ENCODE measurements around the gene SNX3. TPM values are rescaled to one million over a fixed set of nuclear protein-coding genes. Genes with fewer than 3 reads are reported as not detected.
"Not testable (repeated sequence)": the region's sequence is repeated elsewhere in the genome, so short reads cannot be mapped to it uniquely, and the experiment has no call there.

SNX3 gene
- total RNA-seq, 1 donor, result 161 TPM

- no peak for TF ChIP-seq CTCF (IDR thresholded peaks at IDR 0.05; ENCODE audit: extremely low read depth, low read depth, low read length)
- peak overlapping the region; percentile 99 for H2AFZ ChIP-seq (ENCODE audit: low read length)
- H3K4me1 ChIP-seq (ENCODE audit: insufficient read depth, low read length), result peaks cover 6% of the 10 kb centered on the region
- H3K36me3 ChIP-seq (ENCODE audit: insufficient read depth, low read length), result no peaks in the 10 kb centered on the region
- peak overlapping the region; percentile 88 for H3K4me3 ChIP-seq (ENCODE audit: insufficient read depth, low read length)
- no peaks in the 10 kb centered on the region for H3K9me3 ChIP-seq (ENCODE audit: low read depth, low read length)
- H3K27ac ChIP-seq (ENCODE audit: low read depth, low read length), result no peak overlapping the region
- DNase-seq (ENCODE audit: insufficient read length, low spot score, missing footprints), result no peak
- H3K4me2 ChIP-seq (ENCODE audit: insufficient read depth, low read length), result peak overlapping the region; percentile 89
- H4K20me1 ChIP-seq (ENCODE audit: insufficient read depth, low read length), result no peaks in the 10 kb centered on the region
- no peaks in the 10 kb centered on the region for H3K27me3 ChIP-seq (ENCODE audit: insufficient read depth, low read length)
- H3K79me2 ChIP-seq (ENCODE audit: insufficient read depth, low read length), result peaks cover 7% of the 10 kb centered on the region
These were observed 32.9 kb upstream of the SNX3 start for GRCh38 chr6:108293527-108294296.

GRCh38 chr6:108292561-108292960, 31.7 kb upstream of the SNX3 start:
- H4K20me1 ChIP-seq (ENCODE audit: insufficient read depth, low read length); H3K79me2 ChIP-seq (ENCODE audit: insufficient read depth, low read length); H3K9me3 ChIP-seq (ENCODE audit: low read depth, low read length); H2AFZ ChIP-seq (ENCODE audit: low read length); H3K4me1 ChIP-seq (ENCODE audit: insufficient read depth, low read length); H3K4me2 ChIP-seq (ENCODE audit: insufficient read depth, low read length); DNase-seq (ENCODE audit: insufficient read length, low spot score, missing footprints); H3K27ac ChIP-seq (ENCODE audit: low read depth, low read length); H3K4me3 ChIP-seq (ENCODE audit: insufficient read depth, low read length); H3K36me3 ChIP-seq (ENCODE audit: insufficient read depth, low read length); H3K27me3 ChIP-seq (ENCODE audit: insufficient read depth, low read length): not testable (repeated sequence)

GRCh38 chr6:108291091-108291490, 30.3 kb upstream of the SNX3 start:
- no peaks in the 10 kb centered on the region for H4K20me1 ChIP-seq (ENCODE audit: insufficient read depth, low read length)
- peaks cover 7% of the 10 kb centered on the region for H3K79me2 ChIP-seq (ENCODE audit: insufficient read depth, low read length)
- H3K4me1 ChIP-seq (ENCODE audit: insufficient read depth, low read length), result peaks cover 6% of the 10 kb centered on the region
- H3K27me3 ChIP-seq (ENCODE audit: insufficient read depth, low read length), result no peaks in the 10 kb centered on the region
- H3K4me3 ChIP-seq (ENCODE audit: insufficient read depth, low read length), result no peak overlapping the region
- no peak overlapping the region for H3K27ac ChIP-seq (ENCODE audit: low read depth, low read length)
- TF ChIP-seq CTCF (IDR thresholded peaks at IDR 0.05; ENCODE audit: extremely low read depth, low read depth, low read length), result no peak
- H3K9me3 ChIP-seq (ENCODE audit: low read depth, low read length), result no peaks in the 10 kb centered on the region
- DNase-seq (ENCODE audit: insufficient read length, low spot score, missing footprints), result no peak
- no peak overlapping the region for H2AFZ ChIP-seq (ENCODE audit: low read length)
- no peaks in the 10 kb centered on the region for H3K36me3 ChIP-seq (ENCODE audit: insufficient read depth, low read length)
- H3K4me2 ChIP-seq (ENCODE audit: insufficient read depth, low read length), result no peak overlapping the region

GRCh38 chr6:108288742-108289141, 27.9 kb upstream of the SNX3 start:
- no peak for TF ChIP-seq CTCF (IDR thresholded peaks at IDR 0.05; ENCODE audit: extremely low read depth, low read depth, low read length)
- no peaks in the 10 kb centered on the region for H3K79me2 ChIP-seq (ENCODE audit: insufficient read depth, low read length)
- no peak overlapping the region for H3K4me3 ChIP-seq (ENCODE audit: insufficient read depth, low read length)
- no peaks in the 10 kb centered on the region for H3K4me1 ChIP-seq (ENCODE audit: insufficient read depth, low read length)
- H3K9me3 ChIP-seq (ENCODE audit: low read depth, low read length), result no peaks in the 10 kb centered on the region
- no peak overlapping the region for H3K27ac ChIP-seq (ENCODE audit: low read depth, low read length)
- H3K36me3 ChIP-seq (ENCODE audit: insufficient read depth, low read length), result no peaks in the 10 kb centered on the region
- H2AFZ ChIP-seq (ENCODE audit: low read length), result no peak overlapping the region
- H3K27me3 ChIP-seq (ENCODE audit: insufficient read depth, low read length), result no peaks in the 10 kb centered on the region
- H4K20me1 ChIP-seq (ENCODE audit: insufficient read depth, low read length), result no peaks in the 10 kb centered on the region
- H3K4me2 ChIP-seq (ENCODE audit: insufficient read depth, low read length), result no peak overlapping the region
- no peak for DNase-seq (ENCODE audit: insufficient read length, low spot score, missing footprints)
